Nephron progenitor cell (in vitro differentiated cells): ENCODE measurements around the gene HAPSTR1.

Experiments used
- DNase-seq: peaks from one replicate; pipeline ENCODE4 v3.0.0; 2021
- H3K27ac Mint-ChIP-seq: 2 replicates; pipeline ENCODE4 v1.8.0; 2021; ENCODE audit warnings: mild to moderate bottlenecking, moderate library complexity, mixed read lengths
- H3K27me3 Mint-ChIP-seq: 2 replicates; pipeline ENCODE4 v1.8.0; 2021; ENCODE audit warnings: mild to moderate bottlenecking, low read depth, mixed read lengths; ENCODE audit not compliant: poor library complexity
- H3K36me3 Mint-ChIP-seq: 2 replicates; pipeline ENCODE4 v1.8.0; 2021; ENCODE audit warnings: low read depth, mixed read lengths
- H3K4me1 Mint-ChIP-seq: 2 replicates; pipeline ENCODE4 v1.8.0; 2021; ENCODE audit warnings: mixed read lengths
- H3K4me3 Mint-ChIP-seq: 2 replicates; pipeline ENCODE4 v1.8.0; 2021; ENCODE audit warnings: mild to moderate bottlenecking, moderate library complexity, mixed read lengths
- H3K9me3 Mint-ChIP-seq: 2 replicates; pipeline ENCODE4 v1.8.0; 2021; ENCODE audit warnings: mild to moderate bottlenecking, moderate library complexity, mixed read lengths
- CTCF ChIP-seq: fragments of 200-600 bp; sonication (generic); IDR thresholded peaks from 2 replicates; pipeline ENCODE4 v1.5.0; 2021; ENCODE audit warnings: antibody characterized with exemption

The HAPSTR1 gene

GRCh38 chr16:9055661-9056060 is 35.8 kb upstream of the HAPSTR1 start:
- Mint-ChIP-seq H3K4me1 (peaks cover 6% of the 10 kb centered on the region), H3K27me3 (peaks cover 10% of the 10 kb centered on the region), H3K36me3 (no peaks in the 10 kb centered on the region), H3K4me3 (no peak overlapping the region), H3K27ac (no peak overlapping the region), H3K9me3 (no peaks in the 10 kb centered on the region)
- no peak for DNase-seq
- TF ChIP-seq CTCF: no peak

- no peaks in the 10 kb centered on the region for H3K9me3 Mint-ChIP-seq
- no peak for TF ChIP-seq CTCF
Observed at GRCh38 chr16:9056061-9056460, 35.4 kb upstream of the HAPSTR1 start.

DNA sequence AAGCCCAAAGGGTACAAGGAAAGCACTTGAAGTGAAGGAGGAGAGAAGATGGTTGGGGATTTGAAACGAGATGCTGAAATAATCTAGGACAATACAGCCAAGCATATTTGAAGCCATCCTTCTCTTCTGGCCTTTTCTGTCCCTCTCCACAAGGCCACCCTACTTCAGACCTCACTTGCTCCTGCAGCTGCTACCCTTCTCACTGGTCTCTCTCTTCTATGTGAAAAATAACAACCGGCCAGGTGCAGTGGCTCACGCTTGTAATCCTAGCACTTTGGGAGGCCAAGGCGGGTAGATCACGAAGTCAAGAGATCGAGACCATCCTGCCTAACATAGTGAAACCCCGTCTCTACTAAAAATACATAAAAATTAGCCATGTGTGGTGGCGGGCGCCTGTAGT is 33.2 kb upstream of the HAPSTR1 start:
- Mint-ChIP-seq H3K4me1 (peaks cover 9% of the 10 kb centered on the region), H3K4me3 (no peak overlapping the region), H3K27ac (no peak overlapping the region), H3K36me3 (no peaks in the 10 kb centered on the region), H3K27me3 (peaks cover 6% of the 10 kb centered on the region), H3K9me3 (no peaks in the 10 kb centered on the region)
- DNase-seq: no peak
- TF ChIP-seq CTCF: no peak

More at GRCh38 chr16:9056061-9056460, 35.4 kb upstream of the HAPSTR1 start:
- DNase-seq: no peak
- no peak overlapping the region for H3K27ac Mint-ChIP-seq
- H3K36me3 Mint-ChIP-seq: no peaks in the 10 kb centered on the region
- H3K27me3 Mint-ChIP-seq: peaks cover 10% of the 10 kb centered on the region
- H3K4me3 Mint-ChIP-seq: no peak overlapping the region
- peaks cover 7% of the 10 kb centered on the region for H3K4me1 Mint-ChIP-seq

DNA sequence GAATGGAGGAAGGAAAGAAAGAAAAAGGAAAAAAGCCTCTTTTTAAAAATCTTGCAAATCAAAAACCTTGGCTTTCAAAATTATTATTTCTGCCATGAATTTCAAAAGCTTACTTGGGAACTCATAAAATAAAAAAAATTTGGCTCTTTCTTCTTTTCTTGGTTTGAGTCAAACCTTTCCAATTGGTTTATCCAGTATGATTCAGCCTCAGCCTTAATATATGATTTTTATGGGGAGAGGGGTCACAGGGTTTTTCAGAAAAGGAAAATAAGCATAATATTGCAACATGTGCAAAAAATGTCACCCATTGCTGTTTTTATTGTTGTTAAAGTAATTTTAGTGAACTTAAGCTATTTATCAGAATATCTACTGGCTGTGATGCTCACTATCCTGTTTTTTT is 31.2 kb upstream of the HAPSTR1 start:
- DNase-seq: no peak
- no peak overlapping the region for H3K27ac Mint-ChIP-seq
- TF ChIP-seq CTCF: no peak
- peaks cover 3% of the 10 kb centered on the region for H3K27me3 Mint-ChIP-seq
- H3K9me3 Mint-ChIP-seq: no peaks in the 10 kb centered on the region
- no peak overlapping the region for H3K4me3 Mint-ChIP-seq
- no peaks in the 10 kb centered on the region for H3K36me3 Mint-ChIP-seq
- peaks cover 9% of the 10 kb centered on the region for H3K4me1 Mint-ChIP-seq

DNA sequence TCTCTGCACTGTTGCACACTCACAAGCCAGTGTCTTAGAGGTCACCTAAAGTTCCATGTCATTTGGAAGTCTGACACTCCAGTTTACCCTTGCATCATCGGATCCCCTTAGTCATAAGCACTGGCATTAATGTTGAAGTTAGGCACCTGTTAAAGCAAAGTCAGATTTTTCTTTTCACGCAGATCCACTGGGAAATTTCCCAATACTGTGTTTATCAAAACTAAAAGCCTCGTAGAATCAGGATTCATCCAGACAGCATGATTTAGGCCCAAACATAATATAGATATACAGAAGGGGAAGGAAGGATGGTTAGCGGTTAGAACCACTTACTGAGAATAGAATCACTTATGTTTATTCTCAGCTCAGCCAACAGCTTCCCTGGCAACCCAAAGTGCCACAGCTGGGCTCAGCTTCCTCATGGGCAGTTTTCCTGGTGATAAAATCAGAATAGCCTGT is 30.1 kb upstream of the HAPSTR1 start:
- Mint-ChIP-seq H3K27me3 (no peaks in the 10 kb centered on the region), H3K4me3 (no peak overlapping the region), H3K27ac (no peak overlapping the region), H3K36me3 (no peaks in the 10 kb centered on the region), H3K9me3 (no peaks in the 10 kb centered on the region), H3K4me1 (peaks cover 9% of the 10 kb centered on the region)
- DNase-seq: no peak
- no peak for TF ChIP-seq CTCF

DNA sequence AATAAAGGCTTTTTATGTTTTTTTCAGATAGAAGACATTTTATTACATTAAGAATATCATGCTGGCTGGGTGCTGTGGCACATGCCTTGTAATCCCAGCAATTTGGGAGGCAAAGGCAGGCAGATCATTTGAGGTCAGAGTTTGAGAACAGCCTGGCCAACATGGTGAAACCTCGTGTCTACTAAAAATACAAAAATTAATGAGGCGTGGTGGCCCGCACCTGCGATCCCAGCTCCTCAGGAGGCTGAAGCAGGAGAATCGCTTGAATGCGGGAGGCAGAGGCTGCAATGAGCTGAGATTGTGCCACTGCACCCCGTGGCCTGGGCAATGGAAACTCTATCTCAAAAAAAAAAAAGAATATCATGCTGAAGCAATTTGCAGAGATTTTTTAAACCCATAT is 29.1 kb upstream of the HAPSTR1 start:
- Mint-ChIP-seq H3K4me3 (no peak overlapping the region), H3K36me3 (no peaks in the 10 kb centered on the region), H3K9me3 (no peaks in the 10 kb centered on the region), H3K27me3 (no peaks in the 10 kb centered on the region), H3K27ac (no peak overlapping the region), H3K4me1 (peaks cover 9% of the 10 kb centered on the region)
- TF ChIP-seq CTCF: no peak
- no peak for DNase-seq
